ENCODE data around the gene ACSL3. TPM values are rescaled to one million over a fixed set of nuclear protein-coding genes. Genes with fewer than 3 reads are reported as not detected.

The ACSL3 gene
- total RNA-seq, 1 experiment from 2014 or later: 85.2 TPM

- BruUV-seq (replicated peaks): no TSS peak
- TF ChIP-seq TCF7L2 (IDR thresholded peaks at IDR 0.05; ENCODE audit: low read depth, low read length) (no peak), REST (IDR thresholded peaks at IDR 0.05; ENCODE audit: insufficient read depth in 1 of 2, low read depth in 2 of 2, low read length in 1 of 2) (no peak), SIN3A (IDR thresholded peaks at IDR 0.05; ENCODE audit: borderline replicate concordance, insufficient read depth, low read depth, low read length) (no peak), POLR2AphosphoS5 (IDR thresholded peaks at IDR 0.05; ENCODE audit: low read depth, low read length) (no peak), CTCF (IDR thresholded peaks at IDR 0.05) (no peak)
- ATAC-seq (no peak), DNase-seq (ENCODE audit: low read depth, low spot score) (no peak)
- no peaks in the 10 kb centered on the region for H3K27me3 ChIP-seq (ENCODE audit: control insufficient read depth, insufficient read depth, low read length)
- H3K4me1 ChIP-seq (ENCODE audit: control insufficient read depth, insufficient read depth, low read length): no peaks in the 10 kb centered on the region
- no peak overlapping the region for H3K27ac ChIP-seq (ENCODE audit: low read length)
- no peaks in the 10 kb centered on the region for H3K9me3 ChIP-seq (ENCODE audit: control insufficient read depth, insufficient read depth, low read depth, low read length)
- CTCF ChIA-PET: no interaction called here
- no peaks in the 10 kb centered on the region for H3K36me3 ChIP-seq (ENCODE audit: control insufficient read depth, insufficient read depth, low read length)
- H3K4me3 ChIP-seq (ENCODE audit: low read depth in 2 of 2, low read length in 2 of 2): no peak overlapping the region
- in situ Hi-C loops (cut with HindIII; ENCODE audit: low pct_unique_long_range_greater_than_20kb, low sequenced_read_pairs) (no loop called here), intact Hi-C loops (cut with micrococcal nuclease; ENCODE audit: unreplicated experiment) (no loop called here)
- POLR2A ChIA-PET: no interaction called here
These were observed 88.2 kb downstream of the ACSL3 start for GRCh38 chr2:222949073-222949472.

- no TSS peak for BruUV-seq (replicated peaks)
- Histone ChIP-seq H3K36me3 (ENCODE audit: control insufficient read depth, insufficient read depth, low read length) (no peaks in the 10 kb centered on the region), H3K9me3 (ENCODE audit: control insufficient read depth, insufficient read depth, low read depth, low read length) (no peaks in the 10 kb centered on the region), H3K27me3 (ENCODE audit: control insufficient read depth, insufficient read depth, low read length) (no peaks in the 10 kb centered on the region), H3K27ac (ENCODE audit: low read length) (no peak overlapping the region), H3K4me3 (ENCODE audit: low read depth in 2 of 2, low read length in 2 of 2) (no peak overlapping the region), H3K4me1 (ENCODE audit: control insufficient read depth, insufficient read depth, low read length) (no peaks in the 10 kb centered on the region)
- intact Hi-C loops (cut with micrococcal nuclease; ENCODE audit: unreplicated experiment) (no loop called here), in situ Hi-C loops (cut with HindIII; ENCODE audit: low pct_unique_long_range_greater_than_20kb, low sequenced_read_pairs) (no loop called here)
- ATAC-seq (no peak), DNase-seq (ENCODE audit: low read depth, low spot score) (no peak)
- ChIA-PET POLR2A (no interaction called here), CTCF (no interaction called here)
- TF ChIP-seq REST (IDR thresholded peaks at IDR 0.05; ENCODE audit: insufficient read depth in 1 of 2, low read depth in 2 of 2, low read length in 1 of 2) (no peak), TCF7L2 (IDR thresholded peaks at IDR 0.05; ENCODE audit: low read depth, low read length) (no peak), SIN3A (IDR thresholded peaks at IDR 0.05; ENCODE audit: borderline replicate concordance, insufficient read depth, low read depth, low read length) (no peak), CTCF (IDR thresholded peaks at IDR 0.05) (no peak), POLR2AphosphoS5 (IDR thresholded peaks at IDR 0.05; ENCODE audit: low read depth, low read length) (no peak)
These were observed 89.0 kb downstream of the ACSL3 start for GRCh38 chr2:222949690-222950323.

Measured in Panc1 (cell line).